Testis (tissue), 2 donors: ENCODE results near the gene MAPKAP1.

ENCODE experiments used
- POLR2A ChIP-seq: fragments of 450-650 bp; IDR thresholded peaks from one replicate; pipeline ENCODE4 v1.6.1; 2017; ENCODE audit warnings: antibody characterized with exemption, mild to moderate bottlenecking, moderate library complexity
- TF ChIP-seq, protein P1 (sequence below), 3 experiments: fragments of 450-650 bp in 2 of 3; fragments of 200-600 bp in 1 of 3; sonication (generic) in 1 of 3; IDR thresholded peaks; one replicate each; pipeline ENCODE4 v1.5.1; 2016 to 2019; ENCODE audit warnings: antibody characterized with exemption in 3 of 3, mild to moderate bottlenecking in 2 of 3, moderate library complexity in 1 of 3

GRCh38 chr9:125659201-125659840, 47.7 kb downstream of the MAPKAP1 start:
- TF ChIP-seq POLR2A = no peak
- TF ChIP-seq, protein P1, sequence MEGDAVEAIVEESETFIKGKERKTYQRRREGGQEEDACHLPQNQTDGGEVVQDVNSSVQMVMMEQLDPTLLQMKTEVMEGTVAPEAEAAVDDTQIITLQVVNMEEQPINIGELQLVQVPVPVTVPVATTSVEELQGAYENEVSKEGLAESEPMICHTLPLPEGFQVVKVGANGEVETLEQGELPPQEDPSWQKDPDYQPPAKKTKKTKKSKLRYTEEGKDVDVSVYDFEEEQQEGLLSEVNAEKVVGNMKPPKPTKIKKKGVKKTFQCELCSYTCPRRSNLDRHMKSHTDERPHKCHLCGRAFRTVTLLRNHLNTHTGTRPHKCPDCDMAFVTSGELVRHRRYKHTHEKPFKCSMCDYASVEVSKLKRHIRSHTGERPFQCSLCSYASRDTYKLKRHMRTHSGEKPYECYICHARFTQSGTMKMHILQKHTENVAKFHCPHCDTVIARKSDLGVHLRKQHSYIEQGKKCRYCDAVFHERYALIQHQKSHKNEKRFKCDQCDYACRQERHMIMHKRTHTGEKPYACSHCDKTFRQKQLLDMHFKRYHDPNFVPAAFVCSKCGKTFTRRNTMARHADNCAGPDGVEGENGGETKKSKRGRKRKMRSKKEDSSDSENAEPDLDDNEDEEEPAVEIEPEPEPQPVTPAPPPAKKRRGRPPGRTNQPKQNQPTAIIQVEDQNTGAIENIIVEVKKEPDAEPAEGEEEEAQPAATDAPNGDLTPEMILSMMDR (IDR thresholded peaks at IDR 0.05) = no peak
